PC-9 (cell line): ENCODE measurements around the gene GAN. TPM values are rescaled to one million over a fixed set of nuclear protein-coding genes. Genes with fewer than 3 reads are reported as not detected.
A peak's percentile ranks its signal among the peaks of the same experiment; 100 is the strongest.

Experiments
- BruUV-seq: library from RNA; stranded (reverse); fragments of 400-500 nt; replicated peaks from 2 replicates; lab custom pipeline; 2021; lab: Mats Ljungman, UMichigan
- CTCF ChIA-PET: fragments of 300-600 bp; sonication (Branson Sonifier 250); formaldehyde crosslinking; loops from one replicate; lab custom pipeline; 2022; ENCODE audit warnings: antibody characterized with exemption; lab: Charles Lee
- POLR2A ChIA-PET: fragments of 300-600 bp; sonication (Branson Sonifier 250); formaldehyde crosslinking; loops from one replicate; lab custom pipeline; 2022; ENCODE audit warnings: antibody characterized with exemption; ENCODE audit not compliant: unreplicated experiment; lab: Charles Lee
- DNase-seq, 2 experiments: peaks; one replicate each; pipeline versions ENCODE4 v3.0.0 to v3.0.0-alpha.2; 2015 to 2022; ENCODE audit warnings: mixed read lengths in 1 of 2
- H2AFZ ChIP-seq: fragments of 200-600 bp; sonication (generic); 2 replicates; pipeline ENCODE4 v1.8.1; 2017; ENCODE audit warnings: antibody characterized with exemption
- H3F3A ChIP-seq: fragments of 200-600 bp; sonication (generic); 2 replicates; pipeline ENCODE4 v1.8.1; 2017; ENCODE audit warnings: antibody characterized with exemption, mild to moderate bottlenecking, low read depth; ENCODE audit not compliant: insufficient read depth
- H3K27ac ChIP-seq: fragments of 200-600 bp; sonication (generic); 2 replicates; pipeline ENCODE4 v1.6.1; 2016; ENCODE audit warnings: mixed run types
- H3K27me3 ChIP-seq: fragments of 200-600 bp; sonication (generic); 2 replicates; pipeline ENCODE4 v1.6.1; 2016; ENCODE audit warnings: low read depth, mixed run types; ENCODE audit not compliant: insufficient read depth
- H3K36me3 ChIP-seq: fragments of 200-600 bp; sonication (generic); 2 replicates; pipeline ENCODE4 v1.6.1; 2016; ENCODE audit warnings: low read depth, mixed run types
- H3K4me1 ChIP-seq: fragments of 200-600 bp; sonication (generic); replicated peaks from 2 replicates; pipeline ENCODE4 v1.6.1; 2016; ENCODE audit warnings: mixed run types; ENCODE audit not compliant: insufficient read depth
- H3K4me2 ChIP-seq: fragments of 200-600 bp; sonication (generic); 2 replicates; pipeline ENCODE4 v1.6.1; 2017; ENCODE audit warnings: mixed run types
- H3K4me3 ChIP-seq: fragments of 200-600 bp; sonication (generic); 2 replicates; pipeline ENCODE4 v1.6.1; 2016; ENCODE audit warnings: mixed run types
- H3K79me2 ChIP-seq: fragments of 200-600 bp; sonication (generic); 2 replicates; pipeline ENCODE4 v1.6.1; 2017; ENCODE audit warnings: low read depth, mixed run types
- H3K9me2 ChIP-seq: fragments of 200-600 bp; sonication (generic); 2 replicates; pipeline ENCODE4 v1.8.1; 2017; ENCODE audit warnings: mild to moderate bottlenecking; ENCODE audit not compliant: insufficient read depth
- H3K9me3 ChIP-seq: fragments of 200-600 bp; sonication (generic); 2 replicates; pipeline ENCODE4 v1.8.1; 2016; ENCODE audit warnings: low read depth; ENCODE audit not compliant: insufficient read depth
- H4K20me1 ChIP-seq: fragments of 200-600 bp; sonication (generic); 2 replicates; pipeline ENCODE4 v1.8.1; 2017; ENCODE audit not compliant: insufficient read depth
- EZH2 ChIP-seq: fragments of 200-600 bp; sonication (generic); IDR thresholded peaks from 2 replicates; pipeline ENCODE4 v1.8.0; 2017; ENCODE audit warnings: antibody characterized with exemption, low read depth
- intact Hi-C: fragments of 100-400 bp; cut with micrococcal nuclease; formaldehyde crosslinking; loops from one replicate; pipeline ENCODE4 v1.10.0; 2022; ENCODE audit not compliant: unreplicated experiment
- total RNA-seq: library from RNA; stranded (reverse); gene quantifications from 2 replicates; pipeline ENCODE4 v1.2.3, GENCODE V29; 2021
- TF ChIP-seq, protein P1 (sequence below): fragments of 200-600 bp; sonication (generic); conservative IDR thresholded peaks from 2 replicates; pipeline ENCODE4 v1.6.1; 2017; ENCODE audit warnings: mixed run types, antibody characterized with exemption, mild to moderate bottlenecking, moderate library complexity

GAN gene
- total RNA-seq, 1 experiment from 2014 or later: 11.9 TPM

DNA sequence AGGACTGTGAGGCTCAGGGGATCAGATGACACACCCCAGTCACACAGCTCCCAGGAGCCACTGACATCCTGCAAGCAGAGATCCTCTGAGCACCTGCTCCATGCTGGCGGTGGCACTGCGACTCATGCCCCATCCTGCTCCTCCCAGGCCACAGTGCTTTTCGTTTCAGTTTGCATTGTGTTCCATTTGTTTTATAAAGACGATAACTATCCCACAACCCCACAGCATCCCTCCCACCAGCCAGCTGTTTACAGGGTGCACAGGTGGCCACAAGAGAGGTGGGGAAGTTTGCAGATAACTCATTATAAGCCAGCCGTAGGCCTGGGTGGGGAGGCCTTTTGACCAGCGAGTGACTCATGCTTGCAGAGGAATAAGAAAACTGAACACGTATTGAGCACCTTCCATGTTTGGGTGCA, 48.1 kb upstream of the GAN start:
- Histone ChIP-seq H3K9me3 (no peaks in the 10 kb centered on the region), H2AFZ (0 out of 2 replicates have a peak overlapping the region, but pooled peaks have one; percentile 45), H3K4me2 (peak overlapping the region; percentile 56), H3K36me3 (no peaks in the 10 kb centered on the region), H3F3A (peaks cover 17% of the 10 kb centered on the region; the same call in 1 of the 2 replicates), H3K9me2 (no peaks in the 10 kb centered on the region), H3K27me3 (no peaks in the 10 kb centered on the region), H3K27ac (peak overlapping the region; percentile 20; the same call in 1 of the 2 replicates), H3K4me1 (peaks cover 17% of the 10 kb centered on the region), H3K4me3 (peak overlapping the region; percentile 28; the same call in 1 of the 2 replicates), H3K79me2 (no peaks in the 10 kb centered on the region), H4K20me1 (no peaks in the 10 kb centered on the region)
- CTCF ChIA-PET: interaction anchor here (0.6 kb wide), 1 partner anchor 8 kb away, joined by 3 read pairs; no protein-coding TSS in a partner anchor
- intact Hi-C loops: loop anchor here (2.0 to 10.0 kb wide), 2 partner anchors 48 to 468 kb away; partner anchors contain the start of gene GAN
- TF ChIP-seq, protein P1, sequence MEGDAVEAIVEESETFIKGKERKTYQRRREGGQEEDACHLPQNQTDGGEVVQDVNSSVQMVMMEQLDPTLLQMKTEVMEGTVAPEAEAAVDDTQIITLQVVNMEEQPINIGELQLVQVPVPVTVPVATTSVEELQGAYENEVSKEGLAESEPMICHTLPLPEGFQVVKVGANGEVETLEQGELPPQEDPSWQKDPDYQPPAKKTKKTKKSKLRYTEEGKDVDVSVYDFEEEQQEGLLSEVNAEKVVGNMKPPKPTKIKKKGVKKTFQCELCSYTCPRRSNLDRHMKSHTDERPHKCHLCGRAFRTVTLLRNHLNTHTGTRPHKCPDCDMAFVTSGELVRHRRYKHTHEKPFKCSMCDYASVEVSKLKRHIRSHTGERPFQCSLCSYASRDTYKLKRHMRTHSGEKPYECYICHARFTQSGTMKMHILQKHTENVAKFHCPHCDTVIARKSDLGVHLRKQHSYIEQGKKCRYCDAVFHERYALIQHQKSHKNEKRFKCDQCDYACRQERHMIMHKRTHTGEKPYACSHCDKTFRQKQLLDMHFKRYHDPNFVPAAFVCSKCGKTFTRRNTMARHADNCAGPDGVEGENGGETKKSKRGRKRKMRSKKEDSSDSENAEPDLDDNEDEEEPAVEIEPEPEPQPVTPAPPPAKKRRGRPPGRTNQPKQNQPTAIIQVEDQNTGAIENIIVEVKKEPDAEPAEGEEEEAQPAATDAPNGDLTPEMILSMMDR: no peak
- TF ChIP-seq EZH2: no peak
- no TSS peak for BruUV-seq
- POLR2A ChIA-PET: interaction anchor here (0.6 to 0.7 kb wide), 3 partner anchors 137 to 507 kb away, joined by 4 to 24 read pairs (median 14); no protein-coding TSS in a partner anchor
- peak; percentile 70 to 83 for DNase-seq

DNA sequence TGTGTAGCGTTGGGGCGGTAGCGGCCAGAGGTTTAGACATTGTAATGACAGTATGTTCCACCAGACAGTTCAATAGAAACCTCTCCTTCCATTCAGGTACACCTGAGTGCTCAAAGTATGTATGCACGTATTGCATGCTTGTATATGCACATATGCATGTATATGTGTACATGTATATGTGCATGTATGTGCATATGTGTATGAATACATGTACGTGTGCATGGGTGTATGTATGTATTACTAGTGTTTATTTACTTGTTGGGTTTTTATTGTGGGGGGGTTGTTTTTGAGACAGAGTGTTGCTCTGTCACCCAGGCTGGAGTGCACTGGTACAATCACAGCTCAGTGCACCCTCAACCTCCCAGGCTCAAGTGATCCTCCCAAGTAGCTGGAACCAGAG, 46.3 kb upstream of the GAN start:
- H3K4me3 ChIP-seq: no peak overlapping the region
- TF ChIP-seq, protein P1: no peak
- no peak for TF ChIP-seq EZH2
- no peaks in the 10 kb centered on the region for H4K20me1 ChIP-seq
- intact Hi-C loops: loop anchor here (10.0 kb wide), 1 partner anchor 466 kb away; no protein-coding TSS in a partner anchor
- H3K9me2 ChIP-seq: no peaks in the 10 kb centered on the region
- H3K9me3 ChIP-seq: no peaks in the 10 kb centered on the region
- DNase-seq: no peak
- no peaks in the 10 kb centered on the region for H3K36me3 ChIP-seq
- H3K4me2 ChIP-seq: no peak overlapping the region
- peaks cover 17% of the 10 kb centered on the region for H3K4me1 ChIP-seq
- no peak overlapping the region for H3K27ac ChIP-seq
- no TSS peak for BruUV-seq
- no peaks in the 10 kb centered on the region for H3K79me2 ChIP-seq
- no peak overlapping the region for H2AFZ ChIP-seq
- ChIA-PET POLR2A (interaction anchor here (0.6 kb wide), 1 partner anchor 20 kb away, joined by 7 read pairs; no protein-coding TSS in a partner anchor), CTCF (no interaction called here)
- H3F3A ChIP-seq: peaks cover 17% of the 10 kb centered on the region
- H3K27me3 ChIP-seq: no peaks in the 10 kb centered on the region

DNA sequence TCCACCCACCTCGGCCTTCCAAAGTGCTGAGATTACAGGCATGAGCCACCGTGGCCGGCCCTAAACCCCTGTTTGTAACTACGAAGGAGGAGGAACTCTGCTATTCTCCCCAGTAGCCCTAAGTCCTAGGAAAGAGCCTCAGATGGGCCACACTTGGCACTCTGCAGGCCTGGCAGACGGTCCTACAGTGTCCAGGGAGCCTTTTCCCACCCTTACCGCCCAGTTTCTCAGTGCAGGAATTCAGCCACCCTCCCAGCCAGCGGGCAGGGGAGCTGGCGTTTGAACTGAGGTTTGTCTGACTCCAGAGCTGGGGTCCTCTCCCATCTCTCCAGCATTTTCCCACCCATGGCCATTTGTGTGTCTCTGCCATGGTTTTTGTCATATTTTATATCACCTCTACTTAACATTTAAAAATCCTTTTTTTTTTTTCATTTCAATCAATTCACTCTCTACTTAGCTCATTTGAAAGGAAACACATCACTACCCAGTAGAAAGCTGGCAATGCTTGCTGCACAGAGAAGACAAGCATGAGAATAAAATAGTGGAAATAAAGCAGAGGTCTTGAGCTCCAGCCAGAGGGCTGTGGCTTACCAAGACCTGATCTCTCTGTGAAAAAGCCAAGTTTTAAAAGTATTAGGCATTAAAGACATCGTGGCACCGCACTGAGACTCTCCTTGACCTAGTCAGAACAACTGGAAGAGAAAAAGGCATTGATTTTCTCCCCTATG, 41.4 kb upstream of the GAN start:
- BruUV-seq: no TSS peak
- CTCF ChIA-PET: no interaction called here
- H3K4me1 ChIP-seq: peaks cover 27% of the 10 kb centered on the region

More for the DNA sequence above, 41.4 kb upstream of the GAN start:
- Histone ChIP-seq H3K27ac (no peak overlapping the region), H2AFZ (no peak overlapping the region), H3K4me3 (no peak overlapping the region), H3F3A (peaks cover 15% of the 10 kb centered on the region), H3K27me3 (no peaks in the 10 kb centered on the region), H3K9me2 (no peaks in the 10 kb centered on the region), H3K79me2 (no peaks in the 10 kb centered on the region), H3K4me2 (no peak overlapping the region), H3K9me3 (no peaks in the 10 kb centered on the region), H3K36me3 (no peaks in the 10 kb centered on the region), H4K20me1 (no peaks in the 10 kb centered on the region)
- intact Hi-C loops: no loop called here
- no peak for DNase-seq
- POLR2A ChIA-PET: interaction anchor here (0.6 to 0.7 kb wide), 3 partner anchors 65 to 410 kb away, joined by 5 to 9 read pairs (median 6); no protein-coding TSS in a partner anchor
- TF ChIP-seq EZH2: no peak
